ENCODE data around the gene PATE3.

PATE3 gene

GRCh38 chr11:125772834-125773505 lies 15.0 kb upstream of the PATE3 start:
- Histone ChIP-seq H3K27me3 (ENCODE audit: insufficient read depth, low read length) (peaks cover 19% of the 10 kb centered on the region), H3K27ac (ENCODE audit: low read depth, low read length) (peak overlapping the region; percentile 42), H3K36me3 (ENCODE audit: insufficient read depth, low read length) (no peaks in the 10 kb centered on the region), H3K4me3 (ENCODE audit: low read depth, low read length) (0 out of 2 replicates have a peak overlapping the region, but pooled peaks have one; percentile 6), H3K4me1 (ENCODE audit: control insufficient read depth, insufficient read depth, low read length, unreplicated experiment) (peaks cover 14% of the 10 kb centered on the region), H2AFZ (ENCODE audit: low read length, unreplicated experiment) (no peak overlapping the region), H3K79me2 (ENCODE audit: control insufficient read depth, insufficient read depth, low read length, unreplicated experiment) (no peaks in the 10 kb centered on the region)

- no peak overlapping the region for H3K4me3 ChIP-seq (ENCODE audit: low read depth, low read length)
- H3K36me3 ChIP-seq (ENCODE audit: insufficient read depth, low read length), result no peaks in the 10 kb centered on the region
- H3K4me1 ChIP-seq (ENCODE audit: control insufficient read depth, insufficient read depth, low read length, unreplicated experiment), result peaks cover 14% of the 10 kb centered on the region
- peaks cover 16% of the 10 kb centered on the region for H3K27me3 ChIP-seq (ENCODE audit: insufficient read depth, low read length)
- no peak overlapping the region for H2AFZ ChIP-seq (ENCODE audit: low read length, unreplicated experiment)
- peak overlapping the region; percentile 42; the same call in 1 of the 2 replicates for H3K27ac ChIP-seq (ENCODE audit: low read depth, low read length)
- no peaks in the 10 kb centered on the region for H3K79me2 ChIP-seq (ENCODE audit: control insufficient read depth, insufficient read depth, low read length, unreplicated experiment)
Observed at GRCh38 chr11:125773516-125773915, 14.4 kb upstream of the PATE3 start.

- H3K27ac ChIP-seq (ENCODE audit: low read depth, low read length), result no peak overlapping the region
- peaks cover 14% of the 10 kb centered on the region for H3K4me1 ChIP-seq (ENCODE audit: control insufficient read depth, insufficient read depth, low read length, unreplicated experiment)
- H2AFZ ChIP-seq (ENCODE audit: low read length, unreplicated experiment), result no peak overlapping the region
- H3K36me3 ChIP-seq (ENCODE audit: insufficient read depth, low read length), result no peaks in the 10 kb centered on the region
- no peaks in the 10 kb centered on the region for H3K79me2 ChIP-seq (ENCODE audit: control insufficient read depth, insufficient read depth, low read length, unreplicated experiment)
- H3K27me3 ChIP-seq (ENCODE audit: insufficient read depth, low read length), result no peaks in the 10 kb centered on the region; the same call in 1 of the 2 replicates
- H3K4me3 ChIP-seq (ENCODE audit: low read depth, low read length), result no peak overlapping the region
Observed at GRCh38 chr11:125777309-125777708, 10.6 kb upstream of the PATE3 start.

GRCh38 chr11:125778728-125779127 lies 9.2 kb upstream of the PATE3 start, which contains the start of gene PATE2:
TSS of gene PATE2 (minus strand) at chr11:125778828. CDS start at chr11:125778773, 55 bp downstream.
- Histone ChIP-seq H3K4me3 (ENCODE audit: low read depth, low read length) (no peak within 1 kb of the TSS), H2AFZ (ENCODE audit: low read length, unreplicated experiment) (no peak within 1 kb of the TSS), H3K4me1 (ENCODE audit: control insufficient read depth, insufficient read depth, low read length, unreplicated experiment) (peaks cover 2% of the 10 kb centered on the region), H3K27ac (ENCODE audit: low read depth, low read length) (no peak within 1 kb of the TSS), H3K79me2 (ENCODE audit: control insufficient read depth, insufficient read depth, low read length, unreplicated experiment) (no peaks in the 10 kb centered on the region), H3K36me3 (ENCODE audit: insufficient read depth, low read length) (no peaks in the 10 kb centered on the region), H3K27me3 (ENCODE audit: insufficient read depth, low read length) (no peaks in the 10 kb centered on the region; the same call in 1 of the 2 replicates)

GRCh38 chr11:125784678-125785077 lies 3.2 kb upstream of the PATE3 start:
- no peak overlapping the region for H3K27ac ChIP-seq (ENCODE audit: low read depth, low read length)
- no peaks in the 10 kb centered on the region for H3K79me2 ChIP-seq (ENCODE audit: control insufficient read depth, insufficient read depth, low read length, unreplicated experiment)
- no peak overlapping the region for H3K4me3 ChIP-seq (ENCODE audit: low read depth, low read length)
- no peaks in the 10 kb centered on the region for H3K4me1 ChIP-seq (ENCODE audit: control insufficient read depth, insufficient read depth, low read length, unreplicated experiment)
- H3K36me3 ChIP-seq (ENCODE audit: insufficient read depth, low read length), result no peaks in the 10 kb centered on the region
- no peak overlapping the region for H2AFZ ChIP-seq (ENCODE audit: low read length, unreplicated experiment)
- H3K27me3 ChIP-seq (ENCODE audit: insufficient read depth, low read length), result peaks cover 11% of the 10 kb centered on the region; the same call in 1 of the 2 replicates

- Histone ChIP-seq H2AFZ (ENCODE audit: low read length, unreplicated experiment) (no peak overlapping the region), H3K36me3 (ENCODE audit: insufficient read depth, low read length) (no peaks in the 10 kb centered on the region), H3K27ac (ENCODE audit: low read depth, low read length) (no peak overlapping the region), H3K27me3 (ENCODE audit: insufficient read depth, low read length) (peaks cover 11% of the 10 kb centered on the region; the same call in 1 of the 2 replicates), H3K4me1 (ENCODE audit: control insufficient read depth, insufficient read depth, low read length, unreplicated experiment) (no peaks in the 10 kb centered on the region), H3K79me2 (ENCODE audit: control insufficient read depth, insufficient read depth, low read length, unreplicated experiment) (no peaks in the 10 kb centered on the region), H3K4me3 (ENCODE audit: low read depth, low read length) (no peak overlapping the region)
Observed at GRCh38 chr11:125790825-125791224, 2.9 kb downstream of the PATE3 start.

GRCh38 chr11:125797641-125798040 lies 9.7 kb downstream of the PATE3 start:
- Histone ChIP-seq H3K27ac (ENCODE audit: low read depth, low read length) (no peak overlapping the region), H2AFZ (ENCODE audit: low read length, unreplicated experiment) (no peak overlapping the region)

GRCh38 chr11:125799808-125800207 lies 11.9 kb downstream of the PATE3 start:
- Histone ChIP-seq H3K36me3 (ENCODE audit: insufficient read depth, low read length) (no peaks in the 10 kb centered on the region), H3K79me2 (ENCODE audit: control insufficient read depth, insufficient read depth, low read length, unreplicated experiment) (no peaks in the 10 kb centered on the region), H3K4me3 (ENCODE audit: low read depth, low read length) (no peak overlapping the region), H2AFZ (ENCODE audit: low read length, unreplicated experiment) (no peak overlapping the region), H3K27me3 (ENCODE audit: insufficient read depth, low read length) (no peaks in the 10 kb centered on the region), H3K4me1 (ENCODE audit: control insufficient read depth, insufficient read depth, low read length, unreplicated experiment) (no peaks in the 10 kb centered on the region), H3K27ac (ENCODE audit: low read depth, low read length) (no peak overlapping the region)

More at GRCh38 chr11:125797641-125798040, 9.7 kb downstream of the PATE3 start:
- no peaks in the 10 kb centered on the region for H3K27me3 ChIP-seq (ENCODE audit: insufficient read depth, low read length)
- no peaks in the 10 kb centered on the region for H3K36me3 ChIP-seq (ENCODE audit: insufficient read depth, low read length)
- no peaks in the 10 kb centered on the region for H3K4me1 ChIP-seq (ENCODE audit: control insufficient read depth, insufficient read depth, low read length, unreplicated experiment)
- H3K79me2 ChIP-seq (ENCODE audit: control insufficient read depth, insufficient read depth, low read length, unreplicated experiment), result no peaks in the 10 kb centered on the region
- H3K4me3 ChIP-seq (ENCODE audit: low read depth, low read length), result no peak overlapping the region

- H3K27me3 ChIP-seq (ENCODE audit: insufficient read depth, low read length), result no peaks in the 10 kb centered on the region
- no peaks in the 10 kb centered on the region for H3K79me2 ChIP-seq (ENCODE audit: control insufficient read depth, insufficient read depth, low read length, unreplicated experiment)
- no peak overlapping the region for H3K4me3 ChIP-seq (ENCODE audit: low read depth, low read length)
- H3K4me1 ChIP-seq (ENCODE audit: control insufficient read depth, insufficient read depth, low read length, unreplicated experiment), result no peaks in the 10 kb centered on the region
- no peaks in the 10 kb centered on the region for H3K36me3 ChIP-seq (ENCODE audit: insufficient read depth, low read length)
- H3K27ac ChIP-seq (ENCODE audit: low read depth, low read length), result no peak overlapping the region
- no peak overlapping the region for H2AFZ ChIP-seq (ENCODE audit: low read length, unreplicated experiment)
Observed at GRCh38 chr11:125802387-125802786, 14.5 kb downstream of the PATE3 start.

- no peaks in the 10 kb centered on the region for H3K4me1 ChIP-seq (ENCODE audit: control insufficient read depth, insufficient read depth, low read length, unreplicated experiment)
- no peak overlapping the region for H3K4me3 ChIP-seq (ENCODE audit: low read depth, low read length)
- no peaks in the 10 kb centered on the region for H3K36me3 ChIP-seq (ENCODE audit: insufficient read depth, low read length)
- H3K27ac ChIP-seq (ENCODE audit: low read depth, low read length), result no peak overlapping the region
- no peaks in the 10 kb centered on the region for H3K27me3 ChIP-seq (ENCODE audit: insufficient read depth, low read length)
- H3K79me2 ChIP-seq (ENCODE audit: control insufficient read depth, insufficient read depth, low read length, unreplicated experiment), result no peaks in the 10 kb centered on the region
- no peak overlapping the region for H2AFZ ChIP-seq (ENCODE audit: low read length, unreplicated experiment)
Observed at GRCh38 chr11:125807909-125808308, 20.0 kb downstream of the PATE3 start.

GRCh38 chr11:125833016-125833415 lies 45.1 kb downstream of the PATE3 start, which contains the start of gene PATE4:
TSS of gene PATE4 (plus strand) at chr11:125833316. CDS start at chr11:125833360, 44 bp downstream.
- no peaks in the 10 kb centered on the region for H3K36me3 ChIP-seq (ENCODE audit: insufficient read depth, low read length)
- H3K27me3 ChIP-seq (ENCODE audit: insufficient read depth, low read length), result no peaks in the 10 kb centered on the region
- no peaks in the 10 kb centered on the region for H3K4me1 ChIP-seq (ENCODE audit: control insufficient read depth, insufficient read depth, low read length, unreplicated experiment)
- no peak within 1 kb of the TSS for H2AFZ ChIP-seq (ENCODE audit: low read length, unreplicated experiment)
- H3K4me3 ChIP-seq (ENCODE audit: low read depth, low read length), result no peak within 1 kb of the TSS
- no peak within 1 kb of the TSS for H3K27ac ChIP-seq (ENCODE audit: low read depth, low read length)
- no peaks in the 10 kb centered on the region for H3K79me2 ChIP-seq (ENCODE audit: control insufficient read depth, insufficient read depth, low read length, unreplicated experiment)

Data from ACC112 (cell line).